H1 (cell line): Measurements from ENCODE around the gene CELF4. TPM values are rescaled to one million over a fixed set of nuclear protein-coding genes. Genes with fewer than 3 reads are reported as not detected.

Source experiments
- CTCF ChIA-PET: fragments of 300-600 bp; sonication (Branson Sonifier 250); formaldehyde crosslinking; loops from one replicate; lab custom pipeline; 2021; ENCODE audit not compliant: partially characterized antibody; lab: Charles Lee
- POLR2A ChIA-PET: fragments of 300-600 bp; sonication (Branson Sonifier 250); formaldehyde crosslinking; loops from one replicate; lab custom pipeline; 2021; ENCODE audit warnings: inconsistent platforms; ENCODE audit not compliant: partially characterized antibody; lab: Charles Lee
- DNase-seq, 2 experiments: peaks; one replicate each; pipeline versions ENCODE4 v3.0.0 to v3.0.0-alpha.2; 2010 to 2022; ENCODE audit warnings: low spot score in 2 of 2, low read depth in 1 of 2, mixed read lengths in 1 of 2
- FAIRE-seq: peaks from 2 replicates; lab custom pipeline; 2011; peaks lifted over from hg19 to GRCh38; lab: Jason Lieb, UNC
- H2AFZ ChIP-seq: 2 replicates; pipeline ENCODE4 v1.8.1; 2012; ENCODE audit warnings: low read length, inconsistent platforms
- H2AK5ac ChIP-seq: 2 replicates; pipeline ENCODE4 v1.6.1; 2013; ENCODE audit warnings: low read depth, low read length
- H2BK120ac ChIP-seq: replicated peaks from 2 replicates; pipeline ENCODE3; 2013; ENCODE audit warnings: low read depth, low read length, inconsistent platforms
- H2BK12ac ChIP-seq: 2 replicates; pipeline ENCODE4 v1.6.1; 2013; ENCODE audit warnings: low read depth, low read length
- H2BK15ac ChIP-seq: 2 replicates; pipeline ENCODE4 v1.6.1; 2013; ENCODE audit warnings: low read length
- H2BK20ac ChIP-seq: 2 replicates; pipeline ENCODE4 v1.6.1; 2013; ENCODE audit warnings: low read length
- H2BK5ac ChIP-seq: 2 replicates; pipeline ENCODE4 v1.6.1; 2013; ENCODE audit warnings: low read depth, low read length
- H3K14ac ChIP-seq: 2 replicates; pipeline ENCODE4 v1.6.1; 2013; ENCODE audit warnings: inconsistent platforms; ENCODE audit not compliant: insufficient read length
- H3K18ac ChIP-seq: 2 replicates; pipeline ENCODE4 v1.6.1; 2013; ENCODE audit warnings: low read length; ENCODE audit errors: extremely low read depth
- H3K23ac ChIP-seq: 2 replicates; pipeline ENCODE4 v1.6.1; 2013; ENCODE audit warnings: inconsistent platforms; ENCODE audit not compliant: insufficient read length
- H3K23me2 ChIP-seq: 2 replicates; pipeline ENCODE4 v1.6.1; 2013; ENCODE audit warnings: low read depth, low read length
- H3K27ac ChIP-seq: 2 replicates; pipeline ENCODE4 v1.6.1; 2011; ENCODE audit warnings: low read depth, low read length, inconsistent platforms
- H3K27me3 ChIP-seq, 4 experiments: replicated peaks in 1 of 4; 1 replicate in 1 of 4; 2 replicates in 3 of 4; pipeline versions ENCODE4 v1.6.1 to v1.8.1; 2011 to 2013; ENCODE audit warnings: low read length in 3 of 4, mild to moderate bottlenecking in 3 of 4, inconsistent platforms in 2 of 4, mixed read lengths in 2 of 4, moderate library complexity in 1 of 4; ENCODE audit not compliant: control insufficient read depth in 3 of 4, insufficient read depth in 3 of 4; ENCODE audit errors: extremely low read depth in 1 of 4
- H3K36me3 ChIP-seq, 4 experiments: 2 replicates each; pipeline versions ENCODE4 v1.6.1 to v1.8.1; 2011 to 2013; ENCODE audit warnings: mild to moderate bottlenecking in 4 of 4, low read length in 3 of 4, moderate library complexity in 2 of 4, control low read depth in 1 of 4, inconsistent platforms in 1 of 4; ENCODE audit not compliant: insufficient read depth in 4 of 4, control insufficient read depth in 2 of 4
- H3K4ac ChIP-seq: replicated peaks from 2 replicates; pipeline ENCODE3; 2013; ENCODE audit warnings: low read length, low read depth, mixed read lengths, inconsistent platforms; ENCODE audit not compliant: insufficient read length
- H3K4me1 ChIP-seq, 4 experiments: replicated peaks in 1 of 4; 1 replicate in 1 of 4; 2 replicates in 3 of 4; pipeline versions ENCODE4 v1.6.1 to v1.8.1; 2011 to 2013; ENCODE audit warnings: low read length in 3 of 4, inconsistent platforms in 2 of 4, mixed read lengths in 1 of 4; ENCODE audit not compliant: insufficient read depth in 4 of 4, control insufficient read depth in 3 of 4
- H3K4me2 ChIP-seq, 2 experiments: 2 replicates each; pipeline versions ENCODE4 v1.6.1 to v1.8.1; 2011 to 2013; ENCODE audit warnings: low read depth in 2 of 2, low read length in 2 of 2, control low read depth in 1 of 2, inconsistent platforms in 1 of 2, mild to moderate bottlenecking in 1 of 2; ENCODE audit not compliant: insufficient read depth in 1 of 2
- H3K4me3 ChIP-seq, 4 experiments: fragments of 200-600, 300-600 bp in 1 of 4; sonication (generic), shearing (Covaris generic), sonication (Bioruptor Twin) in 1 of 4; 2 replicates each; pipeline versions ENCODE4 v1.5.1 to v1.8.1; 2011 to 2016; ENCODE audit warnings: low read length in 4 of 4, low read depth in 3 of 4, control low read depth in 2 of 4, inconsistent platforms in 2 of 4, mild to moderate bottlenecking in 2 of 4, mixed read lengths in 1 of 4, moderate library complexity in 1 of 4; ENCODE audit not compliant: insufficient read depth in 2 of 4; ENCODE audit errors: extremely low read depth in 1 of 4
- H3K56ac ChIP-seq: replicated peaks from 2 replicates; pipeline ENCODE3; 2013; ENCODE audit warnings: low read depth, mild to moderate bottlenecking, mixed read lengths, low read length, inconsistent platforms; ENCODE audit not compliant: insufficient read length
- H3K79me1 ChIP-seq: 2 replicates; pipeline ENCODE4 v1.6.1; 2013; ENCODE audit warnings: low read depth, low read length, control low read depth
- H3K79me2 ChIP-seq, 2 experiments: 2 replicates each; pipeline versions ENCODE4 v1.6.1 to v1.8.1; 2012 to 2013; ENCODE audit warnings: low read length in 2 of 2, mild to moderate bottlenecking in 2 of 2, inconsistent platforms in 1 of 2; ENCODE audit not compliant: insufficient read depth in 2 of 2, control insufficient read depth in 1 of 2
- H3K9ac ChIP-seq, 4 experiments: replicated peaks in 1 of 4; 1 replicate in 1 of 4; 2 replicates in 3 of 4; pipeline versions ENCODE4 v1.6.1 to v1.8.1; 2011 to 2013; ENCODE audit warnings: low read depth in 3 of 4, low read length in 3 of 4, control low read depth in 2 of 4, mild to moderate bottlenecking in 2 of 4, moderate library complexity in 2 of 4, inconsistent platforms in 1 of 4; ENCODE audit errors: extremely low read depth in 1 of 4
- H3K9me3 ChIP-seq, 2 experiments: 2 replicates each; pipeline versions ENCODE4 v1.6.1 to v1.8.1; 2012 to 2013; ENCODE audit warnings: mild to moderate bottlenecking in 2 of 2, moderate library complexity in 2 of 2, control low read depth in 1 of 2, inconsistent platforms in 1 of 2, low read depth in 1 of 2, low read length in 1 of 2, mixed read lengths in 1 of 2; ENCODE audit not compliant: insufficient read depth in 2 of 2
- H4K20me1 ChIP-seq, 2 experiments: replicated peaks in 1 of 2; 2 replicates each; pipeline versions ENCODE3 to v1.8.1; 2011 to 2013; ENCODE audit warnings: inconsistent platforms in 2 of 2, low read length in 2 of 2, mild to moderate bottlenecking in 1 of 2; ENCODE audit not compliant: insufficient read depth in 2 of 2, control insufficient read depth in 1 of 2
- H4K5ac ChIP-seq: 2 replicates; pipeline ENCODE4 v1.6.1; 2013; ENCODE audit warnings: low read length, low read depth, mixed read lengths, inconsistent platforms; ENCODE audit not compliant: insufficient read length
- H4K8ac ChIP-seq: 2 replicates; pipeline ENCODE4 v1.8.0; 2013; ENCODE audit warnings: mild to moderate bottlenecking, moderate library complexity, low read length, inconsistent platforms; ENCODE audit not compliant: insufficient read depth; ENCODE audit errors: extremely low read depth
- H4K91ac ChIP-seq: replicated peaks from 2 replicates; pipeline ENCODE3; 2013; ENCODE audit warnings: low read length, mixed read lengths, inconsistent platforms; ENCODE audit not compliant: insufficient read length
- BRCA1 ChIP-seq: IDR thresholded peaks from 2 replicates; pipeline ENCODE4 v1.6.1; 2012; ENCODE audit warnings: low read depth, low read length, improper control_type of control experiment
- EZH2 ChIP-seq: fragments of 200-600 bp; sonication (generic); IDR thresholded peaks from 2 replicates; pipeline ENCODE4 v1.7.1; 2012; ENCODE audit warnings: low read depth, mild to moderate bottlenecking, moderate library complexity, low read length, inconsistent platforms; ENCODE audit not compliant: severe bottlenecking
- FOSL1 ChIP-seq: IDR thresholded peaks from 2 replicates; pipeline ENCODE4 v1.6.1; 2011; ENCODE audit warnings: mild to moderate bottlenecking, low read depth, low read length, moderate library complexity; ENCODE audit not compliant: insufficient read depth
- KDM4A ChIP-seq: IDR thresholded peaks from one replicate; pipeline ENCODE4 v1.7.1; 2012; ENCODE audit warnings: low read depth, mild to moderate bottlenecking, moderate library complexity, low read length, inconsistent platforms; ENCODE audit not compliant: severe bottlenecking
- MAFK ChIP-seq: IDR thresholded peaks from 2 replicates; pipeline ENCODE4 v1.6.1; 2012; ENCODE audit warnings: low read depth, mild to moderate bottlenecking, improper control_type of control experiment, low read length
- SAP30 ChIP-seq: fragments of 300-600 bp; sonication (generic); IDR thresholded peaks from 2 replicates; pipeline ENCODE4 v1.7.1; 2012; ENCODE audit warnings: low read length, moderate library complexity, mild to moderate bottlenecking, inconsistent platforms; ENCODE audit not compliant: insufficient read depth, insufficient replicate concordance
- SP4 ChIP-seq: IDR thresholded peaks from 2 replicates; pipeline ENCODE4 v1.6.1; 2012; ENCODE audit warnings: low read length, inconsistent platforms
- WGBS, 2 experiments: shearing (Covaris generic) in 1 of 2; methylation state at CpG; one replicate each; pipeline versions ENCODE4 v1.1.6 to v1.1.7; 2013 to 2015; ENCODE audit warnings: low lambda C conversion rate in 2 of 2, mixed read lengths in 2 of 2, inconsistent platforms in 1 of 2, low coverage in 1 of 2, missing lambda C conversion rate in 1 of 2; ENCODE audit not compliant: insufficient replicate concordance in 2 of 2, insufficient coverage in 1 of 2, insufficient read length in 1 of 2; ENCODE audit errors: extremely low coverage in 1 of 2, missing lambda C conversion rate in 1 of 2; 5-methylcytosine and 5-hydroxymethylcytosine counted together
- polyA plus RNA-seq, 7 experiments: library from polyadenylated mRNA; depleted of rRNA in 3 of 7; stranded (reverse) in 5 of 7; unstranded in 2 of 7; fragments of >200 nt in 5 of 7; fragments of 200-250 nt in 2 of 7; gene quantifications; 1 replicate in 5 of 7; 2 replicates in 1 of 7; 4 replicates in 1 of 7; pipeline versions ENCODE4 v1.2.1 to v1.2.3, GENCODE V29; 2011 to 2013; ENCODE audit warnings: missing spikeins in 2 of 7, mixed read lengths in 2 of 7
- total RNA-seq: library from RNA; stranded (reverse); fragmentation: NEBNext Ultra II Directional; extraction: Animal tissue kit (Norgen Biotek cat#: 25700); gene quantifications from 2 replicates; pipeline ENCODE4 v1.2.1, GENCODE V29; 2021

The CELF4 gene
- total and polyA plus RNA-seq, 2 of the 8 experiments (the other 6 are each of a cell fraction or from before 2014, with no cell fraction given) = 1.6 to 3.4 TPM

DNA sequence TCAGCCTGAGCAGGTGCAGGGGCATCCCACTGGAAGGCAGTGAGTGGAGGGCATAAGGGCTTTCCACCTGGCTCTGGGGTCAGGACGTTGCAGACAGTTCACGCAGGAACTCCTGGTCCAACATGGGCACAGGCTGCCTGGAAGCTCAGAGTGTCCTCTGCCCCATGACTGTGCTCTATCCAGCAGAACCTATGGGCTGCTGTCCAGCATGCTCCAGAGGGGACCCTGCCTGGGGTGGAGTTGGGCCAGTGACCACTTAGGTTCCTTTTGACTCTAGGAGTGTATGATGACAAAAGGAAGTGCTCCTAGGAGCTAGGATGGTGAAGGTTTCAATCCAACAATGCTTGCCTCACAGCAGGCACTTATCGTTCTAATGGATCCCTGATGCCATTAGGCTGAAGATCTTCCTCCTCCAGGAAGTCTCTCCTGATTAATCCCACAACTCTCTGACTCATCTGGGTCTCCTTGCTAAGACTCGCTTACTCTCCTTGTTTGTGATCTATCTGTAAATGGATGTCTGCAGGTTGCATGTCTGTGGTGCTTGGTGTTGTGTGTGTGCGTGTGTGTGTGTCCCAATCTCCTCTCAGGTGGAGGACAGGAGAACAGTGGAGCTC lies 224.0 kb downstream of the CELF4 start:
- Histone ChIP-seq H3K4me1 (peaks cover 0 to 5% (median 2%) of the 10 kb centered on the region in 4 experiments; a peak in 4 of 7 replicates), H2BK20ac (no peak overlapping the region), H4K91ac (no peak overlapping the region), H3K27ac (no peak overlapping the region), H3K14ac (no peak overlapping the region), H4K20me1 (no peaks in the 10 kb centered on the region), H3K4ac (no peak overlapping the region), H4K8ac (no peak overlapping the region; the same call in 1 of the 2 replicates), H3K4me3 (no peak overlapping the region), H3K79me2 (no peaks in the 10 kb centered on the region), H3K9me3 (no peaks in the 10 kb centered on the region), H2BK12ac (no peak overlapping the region), H3K9ac (no peak overlapping the region), H2BK5ac (no peak overlapping the region), H3K56ac (no peak overlapping the region), H3K23me2 (no peaks in the 10 kb centered on the region), H2AK5ac (no peak overlapping the region), H2BK120ac (no peak overlapping the region), H4K5ac (no peak overlapping the region), H2AFZ (no peak overlapping the region), H3K36me3 (no peaks in the 10 kb centered on the region), H3K23ac (no peak overlapping the region), H3K18ac (no peak overlapping the region), H3K79me1 (no peaks in the 10 kb centered on the region), H2BK15ac (no peak overlapping the region), H3K27me3 (peaks cover 0 to 8% (median 0%) of the 10 kb centered on the region in 4 experiments; a peak in 1 of 7 replicates), H3K4me2 (no peak overlapping the region)
- 81% methylated on average over 5 of the region's 5 CpGs; no CpG with 5 or more reads in 1 of the 2 experiments for WGBS, 2 experiments
- no peak for DNase-seq
- ChIA-PET POLR2A (no interaction called here), CTCF (interaction anchor here (0.7 to 8.7 kb wide), 26 partner anchors 9 to 399 kb away, joined by 3 to 88 read pairs (median 5); no protein-coding TSS in a partner anchor)
- FAIRE-seq = no peak
- TF ChIP-seq EZH2 (no peak), MAFK (no peak), KDM4A (no peak), SP4 (no peak), FOSL1 (no peak), BRCA1 (no peak), SAP30 (no peak)
